HG03066 (cell line): ENCODE results near the gene B4GALT7.

Experiments used
- ATAC-seq: cut with Tn5 transposase; IDR thresholded peaks from one replicate; pipeline ENCODE4 v1.9.1; 2021; ENCODE audit warnings: low read depth; ENCODE audit not compliant: unreplicated experiment

The B4GALT7 gene

GRCh38 chr5:177592905-177593304 lies 7.0 kb upstream of the B4GALT7 start:
- no peak for ATAC-seq

DNA sequence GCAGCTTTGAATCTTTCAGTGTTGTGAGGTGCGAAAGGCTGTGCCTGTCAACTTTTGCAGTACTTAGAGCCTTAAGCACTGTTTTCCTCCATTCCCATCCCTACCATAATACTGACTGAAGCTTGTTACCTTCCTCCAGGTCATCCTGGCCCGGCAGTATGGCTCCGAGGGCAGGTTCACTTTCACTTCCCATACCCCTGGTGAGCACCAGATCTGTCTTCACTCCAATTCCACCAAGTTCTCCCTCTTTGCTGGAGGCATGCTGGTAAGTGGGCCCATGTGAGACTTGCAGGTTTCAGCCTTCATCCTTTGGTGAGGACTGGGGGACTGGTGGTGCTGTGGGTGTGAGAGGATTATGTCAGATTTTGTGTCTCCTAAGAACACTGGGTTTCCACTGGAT lies 6.4 kb upstream of the B4GALT7 start:
- ATAC-seq: no peak

- ATAC-seq: no peak
These were observed 5.9 kb upstream of the B4GALT7 start for GRCh38 chr5:177594071-177594470.

GRCh38 chr5:177595026-177595585 lies 4.8 kb upstream of the B4GALT7 start:
- ATAC-seq: no peak

GRCh38 chr5:177595991-177596774 lies 3.7 kb upstream of the B4GALT7 start:
- ATAC-seq: no peak

DNA sequence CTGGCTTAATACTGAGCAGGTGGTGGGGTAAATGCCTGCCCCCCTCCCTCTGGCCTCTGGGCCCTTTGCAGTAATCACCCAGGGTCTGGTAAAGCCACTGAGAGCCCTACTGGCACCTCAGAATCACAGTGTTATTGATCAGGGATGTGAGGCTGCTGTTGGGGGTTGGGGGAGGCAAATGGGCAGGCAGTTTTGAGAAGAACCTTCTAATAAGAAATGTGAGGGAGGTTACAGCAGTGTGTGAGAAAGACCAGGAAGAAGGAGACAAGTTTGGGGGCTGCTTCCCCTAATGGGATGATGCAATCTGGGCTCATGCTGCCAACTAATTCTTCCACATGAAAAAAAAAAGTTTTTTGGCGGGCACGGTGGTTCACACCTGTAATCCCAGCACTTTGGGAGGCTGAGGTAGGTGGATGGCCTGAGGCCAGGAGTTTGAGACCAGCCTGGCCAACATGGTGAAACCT lies 3.1 kb upstream of the B4GALT7 start:
- no peak for ATAC-seq

GRCh38 chr5:177598477-177598876 lies 1.5 kb upstream of the B4GALT7 start:
- no peak for ATAC-seq

- ATAC-seq: no peak
These were observed 631 bp downstream of the B4GALT7 start for GRCh38 chr5:177600508-177601018.

GRCh38 chr5:177601126-177601525 lies 1.2 kb downstream of the B4GALT7 start:
- no peak for ATAC-seq

DNA sequence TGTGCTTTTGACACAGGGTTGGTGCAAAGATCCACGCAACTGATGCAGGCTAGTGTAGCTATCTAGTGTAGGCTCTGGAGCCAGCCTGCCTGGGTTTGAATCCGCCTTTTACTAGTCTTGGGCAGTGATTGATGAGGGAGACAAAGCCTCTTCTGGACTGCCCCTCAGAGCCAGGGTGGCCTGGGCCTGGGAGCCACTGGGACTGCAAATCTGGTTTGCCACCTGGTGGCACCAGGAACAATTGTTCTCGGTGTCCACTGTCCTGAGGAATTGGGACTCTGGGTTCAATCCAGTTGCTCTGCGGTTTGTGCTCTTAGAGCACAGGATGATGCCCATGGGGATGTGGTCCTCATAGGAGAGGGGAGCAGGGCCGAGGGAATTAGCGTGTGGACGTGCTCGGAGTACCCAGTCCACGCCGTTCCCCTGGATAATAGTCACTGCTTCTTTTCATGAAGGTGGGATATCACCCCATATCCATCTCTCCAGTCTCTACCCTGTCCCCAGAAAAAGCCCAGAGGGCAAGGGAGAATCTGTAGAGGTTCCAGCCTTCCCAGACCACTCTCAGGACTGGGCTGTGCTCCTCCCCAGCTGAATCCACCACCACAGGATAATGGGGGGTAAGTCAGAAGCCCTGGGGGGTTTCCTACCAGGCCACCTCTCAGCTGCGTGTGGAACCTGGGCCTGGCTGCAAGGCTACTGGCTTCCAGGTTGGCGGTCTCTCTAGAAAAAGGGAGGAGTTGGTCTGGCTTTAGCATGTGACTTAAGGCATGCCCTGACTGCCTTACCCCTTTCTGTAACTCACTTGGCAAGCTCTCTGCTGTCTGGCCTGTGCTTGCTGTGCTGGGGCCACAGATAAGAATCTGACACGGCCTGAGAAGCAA lies 1.9 kb downstream of the B4GALT7 start:
- ATAC-seq: no peak

- no peak for ATAC-seq
These were observed 2.5 kb downstream of the B4GALT7 start for GRCh38 chr5:177602458-177602830.

GRCh38 chr5:177603631-177604030 lies 3.7 kb downstream of the B4GALT7 start:
- no peak for ATAC-seq

- ATAC-seq: no peak
These were observed 4.2 kb downstream of the B4GALT7 start for GRCh38 chr5:177604116-177604521.

DNA sequence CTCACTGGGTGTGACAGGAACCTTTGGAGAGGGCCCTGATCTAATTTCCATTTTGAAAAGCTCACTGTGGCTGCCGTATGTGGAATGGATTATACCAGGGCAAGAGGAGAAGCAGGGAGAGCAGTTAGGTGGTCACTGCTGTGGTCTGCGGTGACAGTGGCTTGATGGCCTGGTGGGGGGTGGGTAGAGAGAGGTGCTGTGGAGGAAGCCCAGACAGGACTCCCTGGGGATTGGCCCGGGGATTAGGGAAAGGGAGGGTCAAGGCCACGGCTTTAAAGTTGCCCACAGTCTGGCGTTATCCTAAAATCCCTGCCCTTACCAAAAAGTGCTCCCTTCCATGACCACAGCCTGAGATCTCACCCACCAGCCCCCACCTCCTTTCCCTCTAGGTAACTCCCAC lies 4.7 kb downstream of the B4GALT7 start:
- no peak for ATAC-seq

- ATAC-seq: no peak
These were observed 5.1 kb downstream of the B4GALT7 start for GRCh38 chr5:177605078-177605477.

- ATAC-seq: no peak
These were observed 5.7 kb downstream of the B4GALT7 start for GRCh38 chr5:177605667-177606066.

DNA sequence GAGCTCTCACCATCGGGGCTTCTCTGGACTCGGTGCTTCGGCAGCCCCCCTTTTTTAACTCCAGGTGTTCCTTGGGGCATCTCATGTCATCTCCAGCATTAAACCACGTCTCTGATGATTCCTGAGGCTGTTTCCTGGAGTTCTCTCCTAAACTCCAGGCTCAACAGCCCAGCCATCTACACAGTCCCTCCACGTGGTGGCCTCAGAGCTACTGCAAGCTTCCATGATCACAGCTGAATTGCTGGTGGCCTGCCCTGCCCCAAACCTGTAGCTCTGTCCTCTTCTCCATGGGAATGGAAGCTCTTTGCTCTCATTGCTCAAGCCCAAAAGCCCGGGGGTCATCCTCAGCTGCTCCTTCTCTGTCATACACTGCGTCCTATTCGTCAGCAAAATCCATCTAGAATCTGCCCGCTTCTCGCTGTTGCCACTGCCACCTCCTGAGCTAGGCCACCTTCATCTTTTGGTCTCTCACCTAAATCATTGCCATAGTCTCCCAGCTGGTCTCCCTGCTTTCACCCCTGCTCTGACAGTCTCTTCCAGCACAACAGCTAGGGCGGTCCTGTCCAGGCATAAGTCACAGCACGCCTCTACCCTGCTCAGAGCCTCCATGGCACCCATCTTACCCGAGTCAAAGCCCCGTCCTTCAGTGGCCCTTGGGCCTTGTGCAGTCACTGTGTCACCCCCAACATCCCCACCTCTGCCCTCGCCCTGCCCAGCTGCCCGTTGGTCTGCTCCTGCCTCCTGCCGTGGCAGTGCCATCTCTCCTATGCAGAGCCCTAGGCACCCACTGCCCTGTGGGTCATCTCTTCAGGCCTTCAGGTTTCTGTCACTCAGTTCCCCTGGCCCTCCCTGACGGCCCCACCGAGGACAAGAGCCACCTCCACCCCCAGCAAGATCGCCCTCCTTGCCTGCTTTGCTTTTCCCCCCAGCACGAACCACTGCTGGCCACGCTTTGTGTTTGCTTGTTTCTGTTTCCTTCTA lies 6.4 kb downstream of the B4GALT7 start:
- ATAC-seq: no peak

- ATAC-seq: no peak
These were observed 7.2 kb downstream of the B4GALT7 start for GRCh38 chr5:177607115-177607451.

- peak; percentile 48 for ATAC-seq
These were observed 7.7 kb downstream of the B4GALT7 start for GRCh38 chr5:177607452-177608192.
